ENCODE data around the gene DCAF12. TPM values are rescaled to one million over a fixed set of nuclear protein-coding genes. Genes with fewer than 3 reads are reported as not detected.

Gene DCAF12
- total and polyA plus RNA-seq, 2 of the 8 experiments (the other 6 are each of a cell fraction or from before 2014, with no cell fraction given) = 22.7 to 29.2 TPM

DNA sequence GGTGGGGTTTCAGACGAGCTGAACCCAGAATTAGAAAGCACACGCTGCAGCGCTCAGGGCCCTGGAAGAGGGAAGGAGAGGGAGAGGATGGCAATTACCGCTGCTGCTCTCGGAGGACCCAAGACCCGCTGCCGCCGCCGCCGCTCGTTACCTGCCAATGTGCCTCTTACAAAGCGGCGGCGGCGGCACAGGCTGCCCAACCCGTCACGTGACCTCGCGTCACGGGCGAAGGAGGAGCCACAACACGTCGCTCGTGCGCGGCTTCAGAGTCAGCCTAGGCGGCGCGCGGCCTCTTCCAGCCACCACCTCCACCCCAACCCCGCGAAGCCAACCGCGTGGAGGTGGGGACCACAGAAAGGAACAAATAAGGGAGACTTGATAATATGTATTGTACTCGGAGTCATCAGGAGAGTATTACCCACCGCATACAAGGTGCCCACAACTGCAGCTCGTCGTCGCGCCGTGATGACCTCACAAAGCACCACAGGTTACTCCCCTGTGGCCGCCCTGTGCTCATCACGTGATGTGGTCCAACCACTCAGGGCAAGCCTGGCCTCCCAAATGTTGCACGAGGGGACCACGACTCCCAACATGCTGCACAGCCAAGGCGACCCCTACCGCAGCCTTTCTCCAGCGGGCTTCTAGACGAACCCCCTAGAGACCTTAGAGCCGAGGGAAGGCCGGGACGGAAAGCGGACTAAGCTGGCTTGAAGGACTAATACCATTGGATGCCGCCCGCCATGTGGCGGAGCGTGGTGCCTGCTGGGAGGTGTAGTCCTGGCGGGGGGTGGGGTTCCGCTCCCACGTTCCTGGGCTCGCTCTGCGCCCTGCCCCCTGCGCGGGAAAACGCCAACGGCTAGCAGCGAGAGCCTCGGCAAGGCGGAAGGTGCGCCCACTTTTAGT is 77.5 kb downstream of the DCAF12 start, which contains the start of gene UBAP2 (continued):
- TF ChIP-seq USF2 (IDR thresholded peaks at IDR 0.05; ENCODE audit: low read length) (peak; percentile 87), BCL11A (IDR thresholded peaks at IDR 0.05; ENCODE audit: low read depth in 2 of 2, low read length in 2 of 2) (no peak), RXRA (IDR thresholded peaks at IDR 0.05; ENCODE audit: insufficient read depth, low read depth, low read length) (no peak), TEAD4 (IDR thresholded peaks at IDR 0.05; ENCODE audit: low read depth, low read length) (peak; percentile 61), EP300 (IDR thresholded peaks at IDR 0.05; ENCODE audit: borderline replicate concordance in 1 of 2, low read depth in 2 of 2, low read length in 2 of 2) (0 out of 3 replicates have a peak, but pooled peaks of 1 of the 2 experiments have one; percentile 16), BACH1 (IDR thresholded peaks at IDR 0.05; ENCODE audit: low read length) (peak; percentile 39; the same call in 1 of the 2 replicates), TAF1 (IDR thresholded peaks at IDR 0.05; ENCODE audit: low read depth, low read length) (peak; percentile 99)
- TF ChIP-seq, protein P1, sequence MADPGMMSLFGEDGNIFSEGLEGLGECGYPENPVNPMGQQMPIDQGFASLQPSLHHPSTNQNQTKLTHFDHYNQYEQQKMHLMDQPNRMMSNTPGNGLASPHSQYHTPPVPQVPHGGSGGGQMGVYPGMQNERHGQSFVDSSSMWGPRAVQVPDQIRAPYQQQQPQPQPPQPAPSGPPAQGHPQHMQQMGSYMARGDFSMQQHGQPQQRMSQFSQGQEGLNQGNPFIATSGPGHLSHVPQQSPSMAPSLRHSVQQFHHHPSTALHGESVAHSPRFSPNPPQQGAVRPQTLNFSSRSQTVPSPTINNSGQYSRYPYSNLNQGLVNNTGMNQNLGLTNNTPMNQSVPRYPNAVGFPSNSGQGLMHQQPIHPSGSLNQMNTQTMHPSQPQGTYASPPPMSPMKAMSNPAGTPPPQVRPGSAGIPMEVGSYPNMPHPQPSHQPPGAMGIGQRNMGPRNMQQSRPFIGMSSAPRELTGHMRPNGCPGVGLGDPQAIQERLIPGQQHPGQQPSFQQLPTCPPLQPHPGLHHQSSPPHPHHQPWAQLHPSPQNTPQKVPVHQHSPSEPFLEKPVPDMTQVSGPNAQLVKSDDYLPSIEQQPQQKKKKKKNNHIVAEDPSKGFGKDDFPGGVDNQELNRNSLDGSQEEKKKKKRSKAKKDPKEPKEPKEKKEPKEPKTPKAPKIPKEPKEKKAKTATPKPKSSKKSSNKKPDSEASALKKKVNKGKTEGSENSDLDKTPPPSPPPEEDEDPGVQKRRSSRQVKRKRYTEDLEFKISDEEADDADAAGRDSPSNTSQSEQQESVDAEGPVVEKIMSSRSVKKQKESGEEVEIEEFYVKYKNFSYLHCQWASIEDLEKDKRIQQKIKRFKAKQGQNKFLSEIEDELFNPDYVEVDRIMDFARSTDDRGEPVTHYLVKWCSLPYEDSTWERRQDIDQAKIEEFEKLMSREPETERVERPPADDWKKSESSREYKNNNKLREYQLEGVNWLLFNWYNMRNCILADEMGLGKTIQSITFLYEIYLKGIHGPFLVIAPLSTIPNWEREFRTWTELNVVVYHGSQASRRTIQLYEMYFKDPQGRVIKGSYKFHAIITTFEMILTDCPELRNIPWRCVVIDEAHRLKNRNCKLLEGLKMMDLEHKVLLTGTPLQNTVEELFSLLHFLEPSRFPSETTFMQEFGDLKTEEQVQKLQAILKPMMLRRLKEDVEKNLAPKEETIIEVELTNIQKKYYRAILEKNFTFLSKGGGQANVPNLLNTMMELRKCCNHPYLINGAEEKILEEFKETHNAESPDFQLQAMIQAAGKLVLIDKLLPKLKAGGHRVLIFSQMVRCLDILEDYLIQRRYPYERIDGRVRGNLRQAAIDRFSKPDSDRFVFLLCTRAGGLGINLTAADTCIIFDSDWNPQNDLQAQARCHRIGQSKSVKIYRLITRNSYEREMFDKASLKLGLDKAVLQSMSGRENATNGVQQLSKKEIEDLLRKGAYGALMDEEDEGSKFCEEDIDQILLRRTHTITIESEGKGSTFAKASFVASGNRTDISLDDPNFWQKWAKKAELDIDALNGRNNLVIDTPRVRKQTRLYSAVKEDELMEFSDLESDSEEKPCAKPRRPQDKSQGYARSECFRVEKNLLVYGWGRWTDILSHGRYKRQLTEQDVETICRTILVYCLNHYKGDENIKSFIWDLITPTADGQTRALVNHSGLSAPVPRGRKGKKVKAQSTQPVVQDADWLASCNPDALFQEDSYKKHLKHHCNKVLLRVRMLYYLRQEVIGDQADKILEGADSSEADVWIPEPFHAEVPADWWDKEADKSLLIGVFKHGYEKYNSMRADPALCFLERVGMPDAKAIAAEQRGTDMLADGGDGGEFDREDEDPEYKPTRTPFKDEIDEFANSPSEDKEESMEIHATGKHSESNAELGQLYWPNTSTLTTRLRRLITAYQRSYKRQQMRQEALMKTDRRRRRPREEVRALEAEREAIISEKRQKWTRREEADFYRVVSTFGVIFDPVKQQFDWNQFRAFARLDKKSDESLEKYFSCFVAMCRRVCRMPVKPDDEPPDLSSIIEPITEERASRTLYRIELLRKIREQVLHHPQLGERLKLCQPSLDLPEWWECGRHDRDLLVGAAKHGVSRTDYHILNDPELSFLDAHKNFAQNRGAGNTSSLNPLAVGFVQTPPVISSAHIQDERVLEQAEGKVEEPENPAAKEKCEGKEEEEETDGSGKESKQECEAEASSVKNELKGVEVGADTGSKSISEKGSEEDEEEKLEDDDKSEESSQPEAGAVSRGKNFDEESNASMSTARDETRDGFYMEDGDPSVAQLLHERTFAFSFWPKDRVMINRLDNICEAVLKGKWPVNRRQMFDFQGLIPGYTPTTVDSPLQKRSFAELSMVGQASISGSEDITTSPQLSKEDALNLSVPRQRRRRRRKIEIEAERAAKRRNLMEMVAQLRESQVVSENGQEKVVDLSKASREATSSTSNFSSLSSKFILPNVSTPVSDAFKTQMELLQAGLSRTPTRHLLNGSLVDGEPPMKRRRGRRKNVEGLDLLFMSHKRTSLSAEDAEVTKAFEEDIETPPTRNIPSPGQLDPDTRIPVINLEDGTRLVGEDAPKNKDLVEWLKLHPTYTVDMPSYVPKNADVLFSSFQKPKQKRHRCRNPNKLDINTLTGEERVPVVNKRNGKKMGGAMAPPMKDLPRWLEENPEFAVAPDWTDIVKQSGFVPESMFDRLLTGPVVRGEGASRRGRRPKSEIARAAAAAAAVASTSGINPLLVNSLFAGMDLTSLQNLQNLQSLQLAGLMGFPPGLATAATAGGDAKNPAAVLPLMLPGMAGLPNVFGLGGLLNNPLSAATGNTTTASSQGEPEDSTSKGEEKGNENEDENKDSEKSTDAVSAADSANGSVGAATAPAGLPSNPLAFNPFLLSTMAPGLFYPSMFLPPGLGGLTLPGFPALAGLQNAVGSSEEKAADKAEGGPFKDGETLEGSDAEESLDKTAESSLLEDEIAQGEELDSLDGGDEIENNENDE (IDR thresholded peaks at IDR 0.05; ENCODE audit: insufficient replicate concordance, low read length) = no peak
